RPMI8226 (cell line): ENCODE data around the gene CHD9.

Experiments used
- DNase-seq: peaks from one replicate; pipeline ENCODE4 v3.0.0-alpha.2; 2015

The CHD9 gene

DNA sequence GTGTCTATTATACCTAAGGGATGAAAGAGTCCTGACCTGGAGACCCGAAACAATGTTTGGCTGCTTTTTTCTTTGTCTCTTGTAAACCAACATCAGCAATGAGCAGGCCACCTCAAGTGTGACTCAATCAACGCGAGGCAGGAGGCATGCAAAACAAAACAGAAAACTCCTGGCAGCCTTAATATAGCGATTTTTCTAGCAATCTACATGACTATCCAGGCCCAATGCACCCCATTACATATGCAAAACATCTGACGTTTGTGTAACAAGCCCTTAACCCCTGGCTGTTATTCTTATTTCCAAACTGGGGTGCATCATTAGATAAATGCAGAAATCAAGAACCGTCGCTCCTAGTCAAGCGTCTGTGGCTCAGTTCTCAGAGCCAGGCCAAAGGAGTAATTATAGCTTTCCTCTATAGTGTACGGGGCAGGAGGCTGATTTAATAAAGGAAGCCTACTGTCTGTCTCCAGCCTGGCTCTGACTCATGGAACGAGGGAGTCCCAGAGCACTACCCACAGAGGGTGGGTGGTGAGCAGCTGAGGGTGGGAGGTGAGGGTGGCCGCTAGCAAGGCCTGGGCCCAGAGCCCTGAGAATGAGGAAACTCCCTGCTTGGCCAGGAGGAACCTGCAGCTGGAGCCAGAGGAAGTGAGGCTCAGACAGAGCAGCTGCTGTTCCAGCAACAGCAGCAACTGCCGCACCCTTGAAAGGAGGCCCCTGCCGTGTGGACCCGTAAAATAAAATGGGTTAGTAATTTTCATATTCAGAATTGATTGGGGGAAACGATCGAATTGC, 43.9 kb downstream of the CHD9 start:
- peak; percentile 87 for DNase-seq

GRCh38 chr16:53099318-53100130, 44.7 kb downstream of the CHD9 start:
- peak; percentile 95 for DNase-seq

DNA sequence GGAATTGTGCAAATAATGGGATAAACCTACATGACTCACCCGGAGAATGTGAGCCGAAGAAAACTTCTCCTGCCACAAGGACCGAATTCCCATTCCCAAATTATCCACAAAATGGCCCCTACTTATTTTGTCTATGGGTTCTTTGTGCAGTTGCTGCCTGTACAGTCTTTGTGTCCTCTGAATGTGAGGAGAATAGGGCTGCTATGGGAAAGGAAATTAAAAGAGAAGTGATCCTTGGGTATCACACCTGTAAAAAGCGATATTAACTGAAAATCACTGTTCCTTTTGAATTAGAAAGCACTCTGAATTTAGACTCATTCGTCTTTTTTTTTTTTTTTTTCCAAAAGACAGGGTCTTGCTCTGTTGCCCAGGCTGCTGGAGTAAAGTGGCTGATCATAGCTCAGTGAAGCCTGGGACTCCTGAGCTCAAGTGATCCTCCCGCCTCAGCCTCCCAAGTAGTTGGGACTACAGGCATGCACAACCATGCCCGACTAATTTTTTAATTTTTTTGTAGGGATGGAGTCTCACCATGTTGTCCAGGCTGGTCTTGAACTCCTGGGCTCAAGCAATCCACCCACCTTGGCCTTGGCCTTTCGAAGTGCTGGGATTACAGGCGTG, 45.4 kb downstream of the CHD9 start:
- DNase-seq: no peak

DNA sequence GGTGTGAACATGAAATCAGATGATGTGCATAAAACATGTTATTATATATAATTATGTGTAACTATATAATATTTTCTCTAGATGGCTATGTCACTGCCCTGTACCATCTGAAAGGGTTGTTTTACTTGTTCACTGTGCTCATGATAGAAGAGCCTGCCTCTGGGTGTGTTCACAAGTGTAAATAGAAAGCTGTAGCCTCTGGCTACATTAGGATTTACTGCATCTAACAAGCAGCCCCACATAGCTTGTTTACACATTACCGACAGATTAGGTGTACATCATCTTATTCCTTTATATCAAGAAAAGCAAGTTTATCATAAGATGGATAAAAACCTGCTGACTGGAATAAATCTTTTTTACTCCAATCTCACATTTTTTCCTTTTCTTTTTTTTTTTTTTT, 46.1 kb downstream of the CHD9 start:
- no peak for DNase-seq

DNA sequence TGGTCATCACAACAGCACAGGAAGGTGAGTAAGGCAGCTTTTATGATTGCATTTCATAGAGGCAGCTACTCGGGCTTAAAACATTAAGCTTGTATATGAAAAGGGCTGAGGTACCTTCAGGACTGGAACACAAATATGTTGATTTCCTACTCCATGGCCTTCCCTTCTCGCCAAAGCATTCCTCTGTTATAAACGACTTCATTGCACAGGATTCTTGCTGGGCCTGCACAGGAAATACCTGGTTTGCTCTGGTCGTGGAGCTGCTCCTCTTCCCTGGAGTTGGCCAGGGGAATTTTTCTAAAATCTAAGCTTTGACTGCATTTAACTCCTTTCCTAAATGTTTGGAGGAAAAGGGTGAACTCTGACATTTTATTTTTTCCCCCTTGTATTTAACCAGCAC, 49.0 kb downstream of the CHD9 start:
- DNase-seq: no peak

DNA sequence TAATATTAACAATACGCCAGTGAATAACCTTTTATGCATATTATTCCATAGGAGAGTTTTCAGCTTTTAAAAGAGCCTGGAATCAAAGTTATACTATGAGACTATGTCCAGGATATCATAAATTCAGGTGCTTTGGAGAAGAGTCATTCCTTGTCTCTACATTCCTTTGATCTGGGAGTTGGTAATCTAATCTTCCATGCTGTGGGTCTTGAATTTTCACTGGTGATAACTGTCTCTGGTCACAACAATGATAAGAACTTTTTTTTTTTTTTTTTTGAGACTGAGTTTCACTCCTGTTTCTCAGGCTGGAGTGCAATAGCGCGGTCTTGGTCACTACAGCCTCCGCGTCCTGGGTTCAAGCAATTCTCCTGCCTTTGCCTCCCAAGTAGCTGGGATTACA, 50.8 kb downstream of the CHD9 start:
- DNase-seq: no peak

GRCh38 chr16:53111078-53111791, 56.4 kb downstream of the CHD9 start:
- no peak for DNase-seq

DNA sequence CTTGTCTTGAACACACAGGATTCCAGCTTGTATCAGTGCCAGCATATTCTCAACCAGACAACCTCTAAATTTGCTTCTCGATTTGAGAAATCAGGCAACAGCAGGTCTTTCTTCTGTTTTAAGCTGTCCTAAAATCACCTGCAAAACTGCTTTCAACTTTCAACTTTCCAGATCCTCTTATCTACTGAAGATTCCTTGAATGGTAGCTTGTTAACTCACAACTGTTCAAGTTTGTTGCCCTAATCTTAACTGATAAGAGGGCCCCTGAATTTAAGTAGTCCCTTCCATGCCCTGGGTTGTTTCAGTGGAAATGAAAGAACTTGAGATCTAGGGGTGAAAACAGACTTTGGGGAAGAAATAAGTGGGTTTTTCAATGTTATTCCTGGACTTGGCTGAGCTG, 57.2 kb downstream of the CHD9 start:
- DNase-seq: no peak

DNA sequence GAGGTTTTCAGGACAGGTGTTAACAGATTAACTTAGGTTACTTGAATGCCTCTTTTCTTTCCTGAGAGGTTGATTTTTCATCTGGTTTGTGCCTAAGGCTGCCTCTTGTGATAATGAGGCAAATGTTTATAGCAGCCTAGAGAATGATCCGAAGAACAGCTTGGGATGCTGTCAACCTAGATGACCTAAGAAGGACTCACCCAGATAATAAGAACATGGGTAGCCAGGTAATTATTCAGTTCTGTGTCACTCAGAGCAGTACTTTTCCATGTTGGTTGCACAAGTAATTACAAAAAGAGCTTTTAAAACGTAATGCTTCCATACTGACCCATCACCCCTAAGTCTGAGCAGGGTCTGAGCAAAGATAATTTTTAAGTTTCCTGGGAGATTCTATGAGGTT, 60.3 kb downstream of the CHD9 start:
- DNase-seq: no peak

DNA sequence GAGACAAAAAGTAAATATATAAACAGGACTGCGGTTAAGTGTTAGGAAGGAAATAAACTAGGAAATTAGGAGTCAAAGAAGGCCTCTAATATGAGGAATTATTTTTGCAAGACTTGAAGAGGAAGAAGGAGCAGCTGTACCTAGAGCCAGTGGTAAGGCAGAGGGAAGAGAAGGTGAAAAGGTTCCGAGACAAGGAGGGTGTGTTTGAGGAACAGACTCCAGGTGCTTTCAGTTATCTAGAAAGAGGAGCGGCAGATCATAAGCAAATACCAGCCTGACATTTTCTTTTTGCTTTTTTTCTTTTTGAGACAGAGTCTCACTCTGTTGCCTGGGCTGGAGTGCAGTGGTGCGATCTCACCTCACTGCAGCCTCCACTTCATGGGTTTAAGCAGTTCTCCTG, 61.0 kb downstream of the CHD9 start:
- DNase-seq: no peak

GRCh38 chr16:53121043-53121620, 66.3 kb downstream of the CHD9 start:
- no peak for DNase-seq

DNA sequence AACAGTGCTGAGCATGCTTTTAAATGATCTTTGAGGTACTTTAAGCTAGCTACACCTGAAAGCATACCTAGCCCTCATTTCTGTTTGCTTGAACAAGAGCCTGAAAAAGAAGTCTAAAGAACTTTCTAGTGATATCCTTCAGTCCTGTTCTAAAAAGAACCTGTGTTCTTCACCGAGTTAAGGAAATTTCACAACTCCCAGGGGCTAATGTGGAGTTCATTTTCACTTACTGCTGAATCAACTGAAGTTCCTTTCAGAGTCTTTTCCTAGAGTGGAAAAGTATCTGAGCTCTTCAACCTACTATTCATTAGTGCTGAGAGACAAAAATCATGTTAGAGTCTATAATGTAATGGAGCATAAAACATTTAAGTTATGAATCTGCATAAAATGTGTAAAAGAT, 66.9 kb downstream of the CHD9 start:
- no peak for DNase-seq

- no peak for DNase-seq
Observed at GRCh38 chr16:53123747-53124146, 69.0 kb downstream of the CHD9 start.

GRCh38 chr16:53126390-53126789, 71.6 kb downstream of the CHD9 start:
- DNase-seq: no peak

DNA sequence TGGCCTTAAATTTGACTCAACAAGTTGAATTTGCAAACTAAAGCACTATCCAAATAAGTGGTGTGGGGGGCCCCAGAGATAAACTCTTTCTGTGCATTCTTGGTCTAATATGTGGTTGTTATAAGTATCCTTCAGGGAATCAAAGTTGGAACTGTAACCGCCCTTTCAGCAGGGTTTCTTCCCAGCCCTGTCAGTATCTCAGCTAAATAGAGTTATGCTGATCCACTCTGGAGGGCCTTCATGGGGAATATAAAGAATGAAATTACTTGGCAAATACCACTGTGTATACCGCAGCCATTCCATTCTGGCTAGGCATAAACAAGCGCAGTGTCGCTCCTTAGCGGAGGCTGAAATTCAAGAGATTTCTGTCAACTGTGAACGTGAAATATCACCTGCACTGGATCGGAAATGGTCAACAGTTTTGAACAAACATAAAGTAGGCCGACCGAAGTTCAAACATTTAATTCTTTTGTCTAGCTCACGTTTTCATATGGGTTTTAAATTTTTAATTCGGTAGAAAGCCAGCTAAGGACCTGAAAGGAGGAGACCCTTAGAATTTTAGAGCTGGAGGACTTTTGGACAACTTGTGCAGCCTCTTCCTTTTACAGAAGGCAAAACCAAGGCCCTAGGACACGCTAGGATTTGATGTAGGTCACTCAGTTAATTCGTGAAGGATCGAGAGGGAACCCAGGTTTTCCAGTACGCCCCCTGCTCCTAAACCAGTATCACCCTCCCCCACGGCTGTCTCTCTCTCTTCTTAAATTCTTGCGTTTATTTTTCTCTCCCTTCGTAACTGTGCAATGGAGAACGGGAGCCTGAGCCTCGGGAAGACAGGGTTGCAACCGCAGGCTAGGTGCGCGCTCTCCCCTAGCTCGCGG, 74.7 kb downstream of the CHD9 start:
- DNase-seq: peak; percentile 2

GRCh38 chr16:53130159-53131049, 75.6 kb downstream of the CHD9 start:
- DNase-seq: peak; percentile 97

- no peak for DNase-seq
Observed at GRCh38 chr16:53131050-53131362, 76.2 kb downstream of the CHD9 start.

GRCh38 chr16:53131363-53132071, 76.7 kb downstream of the CHD9 start:
- DNase-seq: peak; percentile 57

DNA sequence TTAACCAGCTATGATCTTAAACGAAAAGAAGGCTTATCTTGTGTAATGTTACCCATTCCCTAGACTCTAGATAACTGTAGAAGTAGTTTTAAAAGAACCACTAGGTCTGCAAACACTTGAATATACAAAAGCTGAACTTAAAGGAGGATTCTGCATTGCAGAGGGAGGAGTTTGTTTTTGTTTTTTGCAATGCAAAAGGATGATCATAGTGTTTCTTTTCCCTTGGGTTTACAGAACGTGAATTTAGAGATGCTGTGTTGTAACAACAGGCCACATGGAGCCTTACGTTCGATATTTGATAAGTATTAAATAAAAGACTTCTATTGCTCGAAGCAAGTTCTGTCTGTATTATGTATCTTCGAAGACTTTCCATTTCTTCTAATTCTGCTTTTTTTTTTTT, 77.6 kb downstream of the CHD9 start:
- DNase-seq: no peak

DNA sequence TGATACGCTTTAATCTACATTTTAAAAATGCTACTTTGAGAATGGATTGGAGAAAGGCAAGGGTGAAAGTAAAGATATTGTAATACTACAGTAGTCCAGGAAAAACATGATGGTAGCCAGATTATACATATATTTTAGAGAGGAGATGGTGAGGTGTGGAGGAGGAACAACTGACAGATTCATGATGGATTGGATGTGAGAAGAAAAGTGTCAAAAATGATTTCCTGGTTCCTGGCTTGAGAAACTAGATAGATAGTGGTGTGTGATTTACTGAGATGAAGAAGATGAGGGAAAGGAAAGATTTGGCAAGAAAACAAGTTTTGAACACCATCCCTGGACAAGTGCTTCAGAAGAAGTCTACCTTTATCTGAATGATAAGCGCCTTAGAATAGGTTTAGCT, 80.5 kb downstream of the CHD9 start:
- DNase-seq: no peak
